MCF 10A (cell line): ENCODE data around the gene TNFAIP8. TPM values are rescaled to one million over a fixed set of nuclear protein-coding genes. Genes with fewer than 3 reads are reported as not detected.
"Not testable (repeated sequence)": the region's sequence is repeated elsewhere in the genome, so short reads cannot be mapped to it uniquely, and the experiment has no call there.

ENCODE experiments used
- BruUV-seq: library from RNA; stranded (reverse); fragments of 400-500 nt; replicated peaks from 2 replicates; lab custom pipeline; 2021; lab: Mats Ljungman, UMichigan
- CTCF ChIA-PET: fragments of 300-600 bp; sonication (Branson Sonifier 250); formaldehyde crosslinking; extraction: SDS; loops from one replicate; lab custom pipeline; 2021; ENCODE audit warnings: antibody characterized with exemption, inconsistent platforms; lab: Yijun Ruan, JAX
- POLR2A ChIA-PET: fragments of 300-600, 350-650 bp; sonication (Branson Sonifier 250); formaldehyde crosslinking; extraction: SDS; loops from one replicate; lab custom pipeline; 2020; ENCODE audit warnings: antibody characterized with exemption, inconsistent platforms; lab: Yijun Ruan, JAX
- DNase-seq: peaks from one replicate; pipeline ENCODE4 v3.0.0-alpha.2; 2018; ENCODE audit not compliant: unreplicated experiment
- H3K27ac Mint-ChIP-seq: one replicate; pipeline ENCODE4 v1.8.0; 2022; ENCODE audit warnings: mild to moderate bottlenecking, low read depth, mixed read lengths; ENCODE audit not compliant: unreplicated experiment
- H3K27me3 Mint-ChIP-seq: one replicate; pipeline ENCODE4 v1.8.0; 2022; ENCODE audit warnings: mixed read lengths; ENCODE audit not compliant: insufficient read depth, unreplicated experiment
- H3K36me3 Mint-ChIP-seq: one replicate; pipeline ENCODE4 v1.8.0; 2022; ENCODE audit warnings: mild to moderate bottlenecking, moderate library complexity, mixed read lengths; ENCODE audit not compliant: insufficient read depth, unreplicated experiment
- H3K4me1 Mint-ChIP-seq: one replicate; pipeline ENCODE4 v1.8.0; 2022; ENCODE audit warnings: mixed read lengths; ENCODE audit not compliant: insufficient read depth, unreplicated experiment
- H3K4me3 Mint-ChIP-seq: one replicate; pipeline ENCODE4 v1.8.0; 2022; ENCODE audit warnings: mild to moderate bottlenecking, moderate library complexity, mixed read lengths; ENCODE audit not compliant: unreplicated experiment
- H3K9me3 Mint-ChIP-seq: one replicate; pipeline ENCODE4 v1.8.0; 2022; ENCODE audit warnings: mixed read lengths; ENCODE audit not compliant: unreplicated experiment
- intact Hi-C: fragments of 100-400 bp; cut with micrococcal nuclease; formaldehyde crosslinking; loops from 2 replicates; pipeline ENCODE4 v1.14.1; 2022
- total RNA-seq: library from RNA; stranded (reverse); gene quantifications from 2 replicates; pipeline ENCODE4 v1.2.3, GENCODE V29; 2022
- TF ChIP-seq, protein P1 (sequence below): fragments of 200-600 bp; IDR thresholded peaks from one replicate; pipeline ENCODE4 v1.8.0; 2022; ENCODE audit warnings: antibody characterized with exemption, mild to moderate bottlenecking; ENCODE audit not compliant: unreplicated experiment

Gene TNFAIP8
- total RNA-seq, 1 experiment from 2014 or later, result 16.2 TPM

DNA sequence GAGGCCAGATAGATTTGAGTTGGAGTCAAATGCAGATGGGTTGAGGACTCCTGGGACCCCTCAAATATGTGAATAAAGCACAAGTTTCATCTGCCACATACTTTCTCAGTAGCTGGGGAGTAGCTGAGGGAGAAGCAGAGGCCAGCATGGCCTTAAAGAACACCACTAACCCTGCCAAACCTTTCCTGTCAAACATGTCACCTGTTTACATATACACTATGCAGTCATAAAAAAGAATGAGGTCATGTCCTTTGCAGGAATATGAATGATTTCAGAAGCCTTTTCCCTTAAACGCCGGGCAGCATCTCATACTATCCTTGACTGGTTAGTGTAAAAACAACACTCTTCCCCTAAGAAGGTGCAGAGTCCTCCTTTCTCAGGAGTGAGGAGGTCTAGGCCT lies 71.2 kb downstream of the TNFAIP8 start:
- Mint-ChIP-seq H3K4me3 (no peak overlapping the region), H3K9me3 (no peaks in the 10 kb centered on the region), H3K36me3 (no peaks in the 10 kb centered on the region), H3K27me3 (no peaks in the 10 kb centered on the region), H3K27ac (no peak overlapping the region), H3K4me1 (peaks cover 7% of the 10 kb centered on the region)
- intact Hi-C loops, result no loop called here
- BruUV-seq, result no TSS peak
- TF ChIP-seq, protein P1, sequence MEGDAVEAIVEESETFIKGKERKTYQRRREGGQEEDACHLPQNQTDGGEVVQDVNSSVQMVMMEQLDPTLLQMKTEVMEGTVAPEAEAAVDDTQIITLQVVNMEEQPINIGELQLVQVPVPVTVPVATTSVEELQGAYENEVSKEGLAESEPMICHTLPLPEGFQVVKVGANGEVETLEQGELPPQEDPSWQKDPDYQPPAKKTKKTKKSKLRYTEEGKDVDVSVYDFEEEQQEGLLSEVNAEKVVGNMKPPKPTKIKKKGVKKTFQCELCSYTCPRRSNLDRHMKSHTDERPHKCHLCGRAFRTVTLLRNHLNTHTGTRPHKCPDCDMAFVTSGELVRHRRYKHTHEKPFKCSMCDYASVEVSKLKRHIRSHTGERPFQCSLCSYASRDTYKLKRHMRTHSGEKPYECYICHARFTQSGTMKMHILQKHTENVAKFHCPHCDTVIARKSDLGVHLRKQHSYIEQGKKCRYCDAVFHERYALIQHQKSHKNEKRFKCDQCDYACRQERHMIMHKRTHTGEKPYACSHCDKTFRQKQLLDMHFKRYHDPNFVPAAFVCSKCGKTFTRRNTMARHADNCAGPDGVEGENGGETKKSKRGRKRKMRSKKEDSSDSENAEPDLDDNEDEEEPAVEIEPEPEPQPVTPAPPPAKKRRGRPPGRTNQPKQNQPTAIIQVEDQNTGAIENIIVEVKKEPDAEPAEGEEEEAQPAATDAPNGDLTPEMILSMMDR, result no peak
- DNase-seq, result no peak
- CTCF ChIA-PET, result interaction anchor here (0.6 kb wide), 1 partner anchor 41 kb away, joined by 3 read pairs; no protein-coding TSS in a partner anchor
- POLR2A ChIA-PET, result interaction anchor here (0.7 kb wide), 1 partner anchor 198 kb away, joined by 3 read pairs; no protein-coding TSS in a partner anchor

DNA sequence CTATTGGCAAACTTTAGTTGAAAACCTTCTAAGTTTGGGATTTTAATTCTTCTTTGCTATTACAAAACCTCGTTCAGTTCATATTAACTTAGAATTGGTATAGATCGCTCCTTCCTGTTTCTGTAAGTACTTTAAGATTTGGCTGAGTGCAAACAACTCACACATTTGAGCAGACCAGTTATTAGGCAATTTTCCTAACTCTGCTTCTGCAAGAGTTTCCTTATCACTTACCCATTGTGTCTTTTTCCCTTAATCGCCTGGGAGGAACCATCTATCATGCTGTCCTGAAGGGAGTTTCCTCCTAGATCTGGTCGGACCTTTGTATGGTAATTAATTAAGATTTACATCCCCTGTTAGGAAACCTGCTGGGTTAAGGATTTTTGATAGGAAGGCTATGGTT lies 71.8 kb downstream of the TNFAIP8 start:
- H3K27me3 Mint-ChIP-seq, H3K4me1 Mint-ChIP-seq, DNase-seq, H3K27ac Mint-ChIP-seq, BruUV-seq, POLR2A ChIA-PET, H3K9me3 Mint-ChIP-seq, H3K4me3 Mint-ChIP-seq, H3K36me3 Mint-ChIP-seq, intact Hi-C loops: not testable (repeated sequence)
- CTCF ChIA-PET, result interaction anchor here (0.6 kb wide), 1 partner anchor 40 kb away, joined by 3 read pairs; no protein-coding TSS in a partner anchor

DNA sequence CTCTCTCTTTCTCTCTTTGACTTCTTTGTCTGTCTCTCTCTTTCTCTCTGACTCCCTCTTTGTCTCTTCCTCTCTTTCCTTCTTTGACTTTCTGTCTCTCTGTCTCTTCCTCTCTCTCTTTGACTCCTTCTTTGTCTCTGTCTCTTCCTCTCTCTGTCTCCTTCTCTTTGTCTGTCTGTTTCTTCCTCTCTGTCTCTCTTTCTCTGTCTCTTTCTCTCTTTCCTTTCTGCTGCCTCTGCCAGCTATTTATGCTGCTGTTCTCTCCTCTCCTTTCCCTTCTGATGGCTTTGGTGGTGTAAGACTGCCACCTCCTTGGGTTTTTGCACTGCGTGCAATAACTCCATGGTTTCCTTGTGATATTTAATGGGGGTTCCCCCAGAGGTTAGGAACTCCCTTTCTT lies 72.3 kb downstream of the TNFAIP8 start:
- DNase-seq, H3K27me3 Mint-ChIP-seq, H3K27ac Mint-ChIP-seq, H3K4me1 Mint-ChIP-seq, CTCF ChIA-PET, POLR2A ChIA-PET, BruUV-seq, intact Hi-C loops, H3K36me3 Mint-ChIP-seq, H3K4me3 Mint-ChIP-seq, H3K9me3 Mint-ChIP-seq: not testable (repeated sequence)

DNA sequence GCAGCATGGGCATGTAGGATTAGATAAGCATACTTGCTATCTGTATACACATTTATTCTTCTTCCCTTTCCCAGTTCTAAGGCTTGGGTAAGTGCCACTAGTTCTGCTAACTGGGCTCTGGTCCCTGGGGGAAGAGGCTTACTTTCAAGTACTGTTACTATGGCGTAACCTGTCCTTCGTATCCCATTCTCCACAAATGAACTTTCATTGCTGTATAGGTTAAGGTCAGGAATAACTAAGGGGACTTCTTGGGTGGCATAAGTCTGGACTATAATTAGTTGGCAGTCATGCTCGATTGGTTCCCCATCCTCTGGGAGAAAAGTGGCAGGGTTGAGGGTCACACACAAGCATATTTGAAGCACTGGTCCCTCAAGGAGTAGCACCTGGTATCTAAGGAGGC lies 72.8 kb downstream of the TNFAIP8 start:
- DNase-seq, intact Hi-C loops, H3K4me3 Mint-ChIP-seq, H3K27ac Mint-ChIP-seq, H3K27me3 Mint-ChIP-seq, H3K36me3 Mint-ChIP-seq, POLR2A ChIA-PET, BruUV-seq, H3K9me3 Mint-ChIP-seq, H3K4me1 Mint-ChIP-seq: not testable (repeated sequence)
- CTCF ChIA-PET, result interaction anchor here (1.4 kb wide), 1 partner anchor 10 kb away, joined by 3 read pairs; no protein-coding TSS in a partner anchor

DNA sequence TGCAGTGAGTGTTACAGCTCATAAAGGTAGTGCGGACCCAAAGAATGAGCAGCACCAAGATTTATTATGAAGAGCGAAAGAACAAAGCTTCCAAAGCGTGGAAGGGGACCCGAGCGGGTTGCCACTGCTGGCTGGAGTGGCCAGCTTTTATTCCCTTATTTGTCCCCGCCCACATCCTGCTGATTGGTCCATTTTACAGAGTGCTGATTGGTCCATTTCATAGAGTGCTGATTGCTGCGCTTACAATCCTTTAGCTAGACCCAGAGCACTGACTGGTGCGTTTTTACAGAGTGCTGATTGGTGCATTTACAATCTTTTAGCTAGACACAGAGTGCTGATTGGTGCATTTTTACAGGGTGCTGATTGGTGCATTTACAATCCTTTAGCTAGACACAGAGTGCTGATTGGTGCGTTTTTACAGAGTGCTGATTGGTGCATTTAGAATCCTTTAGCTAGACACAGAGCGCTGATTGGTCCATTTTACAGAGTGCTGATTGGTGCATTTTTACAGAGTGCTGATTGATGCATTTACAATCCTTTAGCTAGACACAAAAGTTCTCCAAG lies 76.9 kb downstream of the TNFAIP8 start:
- ChIA-PET POLR2A (interaction anchor here (0.6 kb wide), 1 partner anchor 19 kb away, joined by 3 read pairs; no protein-coding TSS in a partner anchor), CTCF (interaction anchor here (1.0 kb wide), 1 partner anchor 21 kb away, joined by 5 read pairs; no protein-coding TSS in a partner anchor)
- H3K4me1 Mint-ChIP-seq, H3K4me3 Mint-ChIP-seq, H3K27me3 Mint-ChIP-seq, DNase-seq, H3K27ac Mint-ChIP-seq, H3K9me3 Mint-ChIP-seq, BruUV-seq, H3K36me3 Mint-ChIP-seq, intact Hi-C loops: not testable (repeated sequence)
